ENCODE results near the gene PIEZO2. TPM values are rescaled to one million over a fixed set of nuclear protein-coding genes. Genes with fewer than 3 reads are reported as not detected.

The PIEZO2 gene
- total RNA-seq, 3 donors from 2014 or later: 1.9 to 26.2 (median 11.4) TPM

GRCh38 chr18:10979411-10979810 lies 170.0 kb downstream of the PIEZO2 start:
- H3K4me3 ChIP-seq: no peak overlapping the region
- no peaks in the 10 kb centered on the region for H3K27me3 ChIP-seq
- no peak for DNase-seq (ENCODE audit: low spot score in 2 of 2)
- no peak overlapping the region for H3K27ac ChIP-seq
- H3K4me1 ChIP-seq: no peaks in the 10 kb centered on the region
- no peaks in the 10 kb centered on the region for H3K36me3 ChIP-seq
- TF ChIP-seq POLR2AphosphoS5 (IDR thresholded peaks at IDR 0.05) (no peak), POLR2A (IDR thresholded peaks at IDR 0.05) (no peak), CTCF (IDR thresholded peaks at IDR 0.05) (no peak)
- intact Hi-C loops (cut with DNase I; ENCODE audit: low total_unique reads): no loop called here
- peaks cover 7 to 28% of the 10 kb centered on the region in 2 donors for H3K9me3 ChIP-seq

GRCh38 chr18:10977042-10977441 lies 172.3 kb downstream of the PIEZO2 start:
- no peak overlapping the region for H3K27ac ChIP-seq
- peaks cover 0 to 14% of the 10 kb centered on the region in 2 donors for H3K9me3 ChIP-seq
- no peaks in the 10 kb centered on the region for H3K36me3 ChIP-seq
- intact Hi-C loops (cut with DNase I; ENCODE audit: low total_unique reads): no loop called here
- no peak for TF ChIP-seq POLR2A (IDR thresholded peaks at IDR 0.05)
- TF ChIP-seq POLR2AphosphoS5 (IDR thresholded peaks at IDR 0.05): no peak
- no peak for TF ChIP-seq CTCF (IDR thresholded peaks at IDR 0.05)
- H3K27me3 ChIP-seq: no peaks in the 10 kb centered on the region
- DNase-seq (ENCODE audit: low spot score in 2 of 2): no peak
- H3K4me3 ChIP-seq: no peak overlapping the region
- no peaks in the 10 kb centered on the region for H3K4me1 ChIP-seq

GRCh38 chr18:10973567-10974203 lies 175.7 kb downstream of the PIEZO2 start:
- TF ChIP-seq POLR2A (IDR thresholded peaks at IDR 0.05) (no peak), CTCF (IDR thresholded peaks at IDR 0.05) (no peak), POLR2AphosphoS5 (IDR thresholded peaks at IDR 0.05) (no peak)
- Histone ChIP-seq H3K27me3 (no peaks in the 10 kb centered on the region), H3K4me1 (no peaks in the 10 kb centered on the region), H3K27ac (no peak overlapping the region), H3K9me3 (no peaks in the 10 kb centered on the region), H3K4me3 (no peak overlapping the region), H3K36me3 (no peaks in the 10 kb centered on the region)
- intact Hi-C loops (cut with DNase I; ENCODE audit: low total_unique reads): no loop called here
- no peak for DNase-seq (ENCODE audit: low spot score in 2 of 2)

- H3K4me3 ChIP-seq: no peak overlapping the region
- intact Hi-C loops (cut with DNase I; ENCODE audit: low total_unique reads): no loop called here
- H3K9me3 ChIP-seq: no peaks in the 10 kb centered on the region
- DNase-seq (ENCODE audit: low spot score in 2 of 2): no peak
- no peaks in the 10 kb centered on the region for H3K27me3 ChIP-seq
- no peaks in the 10 kb centered on the region for H3K36me3 ChIP-seq
- H3K27ac ChIP-seq: no peak overlapping the region
- no peaks in the 10 kb centered on the region for H3K4me1 ChIP-seq
- TF ChIP-seq CTCF (IDR thresholded peaks at IDR 0.05): no peak
- no peak for TF ChIP-seq POLR2AphosphoS5 (IDR thresholded peaks at IDR 0.05)
Observed at GRCh38 chr18:10971717-10972116, 177.7 kb downstream of the PIEZO2 start.

GRCh38 chr18:10965119-10965518 lies 184.2 kb downstream of the PIEZO2 start:
- Histone ChIP-seq H3K4me3 (no peak overlapping the region), H3K27ac (no peak overlapping the region), H3K27me3 (no peaks in the 10 kb centered on the region), H3K4me1 (no peaks in the 10 kb centered on the region), H3K36me3 (no peaks in the 10 kb centered on the region), H3K9me3 (no peaks in the 10 kb centered on the region)
- DNase-seq (ENCODE audit: low spot score in 2 of 2): no peak
- TF ChIP-seq POLR2A (IDR thresholded peaks at IDR 0.05): no peak
- no peak for TF ChIP-seq POLR2AphosphoS5 (IDR thresholded peaks at IDR 0.05)
- TF ChIP-seq CTCF (IDR thresholded peaks at IDR 0.05): no peak
- intact Hi-C loops (cut with DNase I; ENCODE audit: low total_unique reads): no loop called here

Data from breast epithelium (tissue), 4 donors.